Glomerular endothelial cell (primary cell): ENCODE data around the gene MTREX. TPM values are rescaled to one million over a fixed set of nuclear protein-coding genes. Genes with fewer than 3 reads are reported as not detected.

Experiments
- DNase-seq: peaks from one replicate; pipeline ENCODE4 v3.0.0-alpha.2; 2011; ENCODE audit warnings: low read depth, low spot score; ENCODE audit errors: extremely low read depth
- total RNA-seq: library from RNA; depleted of rRNA; stranded (reverse); fragments of >200 nt; gene quantifications from 2 replicates; pipeline ENCODE4 v1.2.3, GENCODE V29; 2015

MTREX gene
- total RNA-seq, 1 donor from 2014 or later = 49.4 TPM

DNA sequence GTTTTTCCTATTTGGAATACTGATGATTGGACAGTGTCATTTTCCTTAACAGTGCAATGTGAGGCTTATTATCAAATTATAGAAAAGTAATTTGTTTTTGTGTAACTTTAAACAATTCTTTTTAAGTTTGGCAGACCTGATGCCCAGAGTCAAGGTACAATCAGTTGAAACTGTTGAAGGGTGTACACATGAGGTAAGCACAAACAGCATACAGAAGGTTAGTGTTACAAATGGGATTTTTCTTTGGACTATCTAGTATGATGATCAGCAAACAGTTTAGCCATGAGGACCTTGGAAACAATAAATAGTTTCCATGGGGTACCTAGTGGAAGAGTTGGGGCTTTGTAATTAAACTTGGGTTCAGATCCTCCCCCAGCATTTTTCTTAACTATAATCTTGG, 16.2 kb downstream of the MTREX start:
- no peak for DNase-seq

DNA sequence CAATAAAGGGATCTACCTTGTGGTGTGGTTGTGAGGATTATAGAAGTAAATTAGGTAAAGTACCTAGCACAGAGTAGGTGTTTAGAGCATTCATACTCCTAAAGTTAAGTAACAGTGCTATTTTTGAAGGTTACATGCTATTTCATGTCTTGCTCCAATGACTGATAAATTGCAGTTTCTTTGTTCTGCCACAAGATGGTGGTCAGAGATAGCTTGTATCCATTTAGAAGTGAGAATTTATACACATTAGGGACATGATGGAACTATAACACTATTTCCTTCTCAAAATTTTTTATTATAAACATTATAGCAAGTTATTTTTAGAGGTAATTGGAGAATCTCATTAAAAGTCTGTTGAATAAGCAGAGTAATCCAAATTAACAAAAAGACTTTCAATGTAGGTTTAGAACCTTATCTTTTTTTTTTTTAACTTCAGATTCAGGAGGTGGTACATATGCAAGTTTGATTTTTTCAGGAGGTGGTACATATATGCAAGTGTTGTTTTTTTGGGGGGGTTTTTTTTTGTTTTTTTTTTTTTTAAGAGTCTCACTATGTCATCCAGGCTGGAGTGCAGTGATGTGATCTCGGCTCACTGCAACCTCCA, 17.1 kb downstream of the MTREX start:
- DNase-seq = no peak

DNA sequence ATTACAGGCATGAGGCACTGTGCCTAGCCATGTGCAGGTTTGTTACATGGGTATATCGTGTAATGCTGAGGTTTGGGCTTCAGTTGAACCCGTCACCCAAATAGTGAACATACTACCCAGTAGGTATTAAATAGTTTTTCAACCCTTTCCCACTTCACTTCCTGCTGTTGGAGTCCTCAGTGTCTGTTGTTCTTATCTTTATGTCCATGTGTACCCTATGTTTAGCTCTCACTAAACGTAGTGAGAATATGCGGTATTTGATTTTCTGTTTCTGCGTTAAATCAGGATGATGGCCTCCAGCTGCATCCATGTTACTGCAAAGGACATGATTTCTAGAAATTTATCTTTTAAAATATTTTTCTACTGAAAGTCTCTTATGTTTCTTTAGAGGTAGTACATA, 17.8 kb downstream of the MTREX start:
- no peak for DNase-seq

DNA sequence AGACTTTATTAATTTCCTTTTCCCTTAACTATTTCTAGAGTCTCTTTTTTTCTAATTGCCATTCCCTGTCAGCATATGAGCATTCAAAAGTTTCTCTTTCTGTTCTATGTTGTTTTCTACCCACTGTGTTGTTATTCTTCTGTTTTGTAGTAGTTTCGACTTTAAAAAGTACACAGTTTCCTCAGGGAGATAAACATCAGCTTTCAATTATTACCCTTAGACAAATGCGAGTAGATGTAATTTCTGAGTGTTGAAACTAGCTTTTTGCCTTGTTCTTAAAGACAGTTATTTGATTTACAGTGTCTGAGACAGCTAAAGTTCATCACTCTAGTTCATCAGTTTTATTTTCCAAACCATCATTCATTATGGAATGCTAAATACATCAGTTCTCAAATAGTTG, 19.5 kb downstream of the MTREX start:
- no peak for DNase-seq

DNA sequence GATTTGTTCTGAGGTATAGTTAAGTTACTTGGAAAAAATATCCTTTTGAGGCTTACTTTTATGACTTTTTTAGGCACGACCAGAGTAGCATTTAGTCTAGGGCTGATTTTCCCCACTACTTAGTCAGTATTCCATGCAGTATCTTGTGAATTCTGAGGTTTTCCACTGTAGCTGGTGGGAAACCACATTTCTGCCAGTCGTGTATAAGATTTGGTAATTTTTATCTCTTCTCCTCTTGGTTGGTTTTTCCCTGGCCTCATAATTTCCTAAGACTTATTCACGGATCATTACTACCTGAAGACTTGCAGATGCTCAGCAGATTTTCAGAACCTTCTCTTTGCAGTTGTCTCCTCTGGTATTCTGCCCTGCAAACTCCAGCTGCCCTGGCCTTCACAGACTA, 23.5 kb downstream of the MTREX start:
- no peak for DNase-seq

DNA sequence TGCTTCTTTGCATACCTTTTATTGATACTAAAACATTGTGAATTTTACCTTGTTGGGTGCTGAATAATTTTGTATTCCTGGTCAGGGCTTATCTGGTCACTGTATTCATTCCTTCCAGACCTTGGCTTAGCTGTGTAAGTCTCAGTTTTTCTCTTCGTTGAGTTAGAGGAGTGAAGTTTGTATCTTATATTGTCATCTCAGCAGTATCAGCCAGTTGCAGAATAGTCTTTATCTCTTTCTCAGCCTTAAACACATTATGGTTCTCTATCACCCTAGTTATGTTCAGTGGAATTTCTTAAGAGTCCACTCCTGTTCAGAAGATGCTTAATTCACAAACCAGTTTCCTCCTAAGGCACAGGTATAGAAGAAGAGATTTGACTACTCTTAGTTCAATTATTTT, 25.2 kb downstream of the MTREX start:
- no peak for DNase-seq

DNA sequence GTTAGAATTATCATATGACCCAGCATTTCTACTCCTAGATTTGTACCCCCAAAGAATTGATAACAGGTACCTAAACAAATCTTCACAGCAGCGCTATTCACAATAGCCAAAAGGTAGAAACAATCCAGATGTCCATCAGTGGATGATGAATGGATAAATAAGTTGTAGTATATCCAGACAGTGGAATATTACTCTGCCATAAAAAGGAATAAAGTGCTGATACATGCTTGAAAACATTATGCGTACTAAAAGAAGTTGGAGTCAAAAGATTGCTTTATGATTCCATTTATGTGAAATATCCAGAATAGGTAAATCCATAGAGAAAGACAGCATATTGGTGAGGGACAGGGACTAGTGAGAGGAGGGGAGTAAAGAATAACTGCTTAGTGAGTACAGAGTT, 26.0 kb downstream of the MTREX start:
- no peak for DNase-seq

DNA sequence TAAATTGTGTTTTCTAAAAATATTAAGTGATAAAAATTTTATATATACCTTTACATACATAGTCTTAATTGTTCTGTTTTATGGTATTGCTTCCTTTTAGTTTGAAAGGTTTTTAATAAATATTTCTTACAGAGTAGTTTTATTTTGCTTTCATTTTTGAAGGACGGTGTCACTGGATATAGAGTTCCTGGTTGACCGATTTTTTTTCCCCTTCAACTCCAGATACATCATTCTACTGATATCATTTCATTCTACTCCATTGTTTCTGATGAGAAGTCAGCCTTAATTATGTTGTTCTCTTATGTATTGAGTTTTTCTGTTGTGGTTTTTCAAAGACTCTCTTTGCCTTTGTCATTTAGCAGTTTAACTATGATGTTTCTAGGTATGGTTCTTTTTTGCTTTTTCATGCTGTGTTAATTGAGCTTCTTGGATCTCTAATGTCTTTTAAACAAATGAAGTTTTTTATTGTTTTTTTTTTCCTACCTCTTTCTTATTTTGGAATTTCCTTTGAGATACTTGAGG, 30.4 kb downstream of the MTREX start:
- DNase-seq = no peak

DNA sequence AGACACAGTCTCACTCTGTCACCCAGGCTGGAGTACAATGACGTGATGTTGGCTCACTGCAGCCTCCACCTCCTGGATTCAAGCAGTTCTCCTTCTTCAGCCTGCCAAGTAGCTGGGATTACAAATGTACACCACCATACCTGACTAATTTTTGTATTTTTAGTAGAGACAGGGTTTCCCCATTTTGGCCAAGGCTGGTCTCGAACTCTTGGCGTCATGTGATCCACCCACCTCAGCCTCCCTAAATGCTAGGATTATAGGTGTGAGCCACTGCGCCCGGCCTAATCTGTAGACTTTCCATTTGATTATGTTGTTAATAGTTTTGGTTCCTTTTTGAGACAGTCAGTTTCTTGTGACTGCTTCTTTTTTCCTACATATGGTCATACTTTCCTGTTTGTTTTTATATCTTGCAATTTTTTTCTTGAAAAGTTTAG, 31.0 kb downstream of the MTREX start:
- DNase-seq = no peak

DNA sequence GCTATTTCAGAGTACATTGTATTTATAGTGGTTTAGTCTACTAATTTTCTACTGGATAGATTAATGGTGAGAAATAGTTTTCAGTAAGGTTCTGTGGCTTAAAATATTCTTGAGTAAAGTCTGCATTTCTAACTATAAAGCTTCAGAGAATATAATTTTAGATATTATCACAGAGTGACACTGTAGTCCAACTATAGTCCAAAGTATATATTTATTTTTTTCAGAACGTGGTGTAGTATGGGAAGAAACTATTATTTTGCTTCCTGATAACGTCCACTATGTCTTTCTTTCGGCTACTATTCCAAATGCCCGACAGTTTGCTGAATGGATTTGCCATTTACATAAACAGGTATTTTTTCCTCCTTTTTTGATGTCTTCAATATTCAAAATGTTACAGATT, 35.3 kb downstream of the MTREX start:
- no peak for DNase-seq

DNA sequence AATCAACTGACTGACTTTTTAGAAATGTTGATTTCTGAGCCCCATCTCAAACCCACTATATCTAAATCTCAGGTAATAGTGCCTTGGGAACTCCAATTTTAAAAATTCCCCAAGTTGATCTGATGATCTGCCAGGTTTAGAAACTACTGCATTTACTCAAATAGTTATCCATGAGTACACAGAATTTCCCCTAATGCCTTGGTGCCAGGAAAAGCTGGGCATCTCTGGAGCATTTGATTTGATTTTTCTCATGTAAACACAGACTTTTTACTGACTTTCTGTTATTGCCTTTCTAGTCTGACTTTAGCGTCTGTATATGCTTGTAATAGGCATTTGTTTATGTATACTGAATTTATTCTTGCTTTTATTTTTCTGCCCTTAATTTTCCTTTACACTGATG, 35.8 kb downstream of the MTREX start:
- no peak for DNase-seq

DNA sequence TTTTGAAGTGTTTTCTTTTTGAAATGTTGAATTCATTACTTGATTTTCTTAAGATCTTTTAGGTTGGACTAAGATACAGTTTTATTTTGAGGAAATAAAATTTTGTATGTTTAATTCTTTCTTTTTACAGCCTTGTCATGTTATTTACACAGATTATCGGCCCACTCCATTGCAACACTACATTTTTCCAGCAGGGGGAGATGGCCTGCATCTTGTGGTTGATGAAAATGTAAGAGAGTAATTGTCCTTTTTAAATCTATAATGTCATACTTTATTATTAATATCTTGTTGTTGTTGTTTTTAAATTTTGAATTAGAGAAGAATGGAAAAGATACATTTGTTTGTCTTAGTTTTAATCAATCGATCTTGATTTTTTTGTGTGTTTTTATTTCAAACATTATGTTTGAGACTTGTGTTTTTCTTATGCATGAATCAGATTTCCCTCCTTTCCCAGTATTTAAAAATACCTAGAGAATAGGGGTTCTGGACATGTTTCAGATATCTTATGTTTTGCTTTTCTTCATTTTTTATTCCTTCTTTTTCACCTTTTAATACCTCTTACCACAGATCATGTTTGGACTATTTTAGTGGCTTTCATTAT, 36.7 kb downstream of the MTREX start:
- DNase-seq = peak; percentile 56

DNA sequence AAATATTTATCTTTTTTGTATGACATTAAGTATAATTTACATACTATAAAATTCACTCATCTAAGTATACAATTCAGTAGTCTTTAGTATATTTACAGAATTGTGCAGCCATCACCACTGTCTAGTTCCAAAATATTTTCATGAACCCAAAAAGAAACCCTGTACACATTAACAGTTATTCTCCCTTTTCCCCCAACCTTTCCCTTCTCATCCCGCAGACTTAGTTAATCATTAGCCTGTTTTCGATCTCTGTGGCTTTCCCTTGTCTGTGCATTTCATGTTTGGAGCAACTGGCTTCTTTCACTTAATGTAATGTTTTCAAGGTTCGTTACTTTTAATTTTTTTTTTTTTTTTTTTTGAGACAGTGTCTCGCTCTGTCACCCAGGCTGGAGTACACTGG, 37.5 kb downstream of the MTREX start:
- DNase-seq = no peak

DNA sequence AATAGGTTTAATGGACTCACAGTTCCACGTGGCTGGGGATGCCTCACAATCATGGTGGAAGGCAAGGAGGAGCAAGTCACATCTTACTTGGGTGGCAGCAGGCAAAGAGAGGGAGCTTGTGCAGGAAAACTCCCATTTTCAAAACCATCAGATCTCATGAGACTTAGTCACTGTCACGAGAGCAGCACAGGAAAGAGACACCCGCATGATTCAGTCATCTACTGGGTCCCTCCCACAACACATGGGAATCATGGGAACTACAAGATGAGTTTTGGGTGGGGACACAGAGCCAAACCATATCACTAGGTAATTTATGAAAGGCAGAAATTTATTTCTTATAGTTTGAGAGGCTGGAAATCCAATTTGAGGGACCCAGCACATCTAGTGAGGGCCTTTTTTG, 40.0 kb downstream of the MTREX start:
- no peak for DNase-seq

DNA sequence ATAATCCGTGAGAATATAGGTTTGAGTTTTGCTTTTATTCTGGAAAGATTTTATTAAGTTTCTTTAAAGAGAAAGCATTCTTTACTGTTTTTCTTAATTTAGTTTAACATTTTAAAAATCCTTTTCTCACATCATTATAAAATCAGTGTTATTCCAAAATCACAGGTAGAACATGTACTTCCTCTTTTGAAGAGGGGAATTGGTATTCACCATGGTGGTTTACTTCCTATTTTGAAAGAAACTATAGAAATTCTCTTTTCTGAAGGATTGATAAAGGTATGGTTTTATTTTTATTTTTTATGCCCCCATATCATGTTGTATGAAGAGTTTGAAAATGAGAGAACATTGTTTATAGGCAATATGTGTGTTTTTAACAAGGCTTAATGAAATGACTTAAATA, 43.0 kb downstream of the MTREX start:
- DNase-seq = no peak

DNA sequence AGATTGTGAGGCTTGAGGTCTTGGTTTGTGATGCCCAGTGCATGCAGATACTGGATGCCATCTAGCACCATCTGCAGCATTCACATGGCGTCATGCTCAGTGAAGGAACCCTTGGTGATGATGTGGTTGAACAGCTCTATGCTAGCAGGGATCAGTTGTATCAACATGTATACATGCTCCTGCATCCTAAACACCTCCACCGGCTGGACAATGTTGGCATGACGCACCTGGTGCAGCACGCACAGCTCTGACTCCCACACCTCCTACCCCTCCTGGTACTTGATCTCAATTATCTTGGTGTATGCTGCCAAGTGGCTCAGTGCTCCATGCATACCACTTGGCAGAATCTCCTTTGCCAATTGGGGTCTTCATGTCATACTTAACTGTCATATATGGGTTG, 49.1 kb downstream of the MTREX start:
- no peak for DNase-seq

DNA sequence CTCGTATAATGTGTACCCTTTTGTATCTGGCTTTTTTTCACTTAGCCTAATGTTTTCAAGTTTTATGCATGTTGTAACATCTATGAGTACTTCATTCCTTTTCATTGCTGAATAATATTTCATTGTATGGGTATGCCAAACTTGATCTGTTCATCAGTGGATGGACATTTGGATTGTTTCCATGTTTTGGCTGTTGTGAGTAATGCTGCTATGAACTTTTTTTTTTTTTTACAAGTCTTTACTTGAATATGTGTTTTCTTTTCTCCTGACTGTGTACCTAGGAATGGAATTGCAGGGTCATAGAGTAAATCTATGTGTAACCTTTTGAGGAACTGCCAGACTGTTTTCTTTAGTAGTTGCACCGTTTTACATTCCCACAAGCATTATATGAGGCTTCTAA, 52.4 kb downstream of the MTREX start:
- DNase-seq = no peak

DNA sequence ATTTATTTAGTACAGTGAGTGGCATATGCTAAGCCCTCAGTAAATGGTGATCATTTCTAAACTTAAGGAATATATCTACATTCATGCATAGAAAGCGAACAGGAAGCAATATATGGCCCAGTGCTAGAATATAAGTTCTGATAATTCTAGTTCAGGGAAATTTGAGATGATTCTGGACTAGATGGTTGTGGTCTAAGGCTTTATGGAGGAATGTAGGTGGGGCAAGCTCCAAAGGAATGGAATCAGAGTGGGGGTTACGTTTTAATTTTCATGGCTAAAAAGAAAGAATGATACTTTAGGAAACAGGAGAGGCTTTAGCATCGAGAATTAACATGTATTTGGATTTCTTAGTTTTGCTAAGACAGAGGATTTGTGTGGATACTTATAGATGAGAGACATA, 56.1 kb downstream of the MTREX start:
- DNase-seq = no peak

DNA sequence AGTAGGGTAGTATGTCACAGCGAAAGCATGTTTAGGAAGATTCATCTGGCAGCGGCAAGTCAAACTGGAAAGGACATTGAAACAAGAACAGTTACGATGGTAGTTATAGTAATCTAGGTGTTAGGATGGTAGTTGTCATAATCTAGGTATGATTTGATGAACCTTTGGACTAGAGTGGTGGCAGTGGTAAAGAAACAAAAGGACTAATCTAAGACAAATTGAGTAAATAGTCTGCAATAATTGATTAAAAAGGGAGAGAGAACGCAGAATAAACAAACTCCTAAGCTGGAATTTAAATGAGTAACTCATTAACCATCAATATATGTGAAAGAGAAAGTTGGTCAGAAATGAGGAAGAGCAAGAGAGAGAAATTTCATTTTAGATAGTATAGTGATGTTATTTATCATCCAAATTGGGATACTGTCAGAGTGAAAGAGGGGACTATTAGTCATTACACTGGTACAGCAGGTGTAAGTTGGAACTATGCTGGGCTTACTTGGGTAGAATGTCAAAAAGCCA, 56.8 kb downstream of the MTREX start:
- no peak for DNase-seq

DNA sequence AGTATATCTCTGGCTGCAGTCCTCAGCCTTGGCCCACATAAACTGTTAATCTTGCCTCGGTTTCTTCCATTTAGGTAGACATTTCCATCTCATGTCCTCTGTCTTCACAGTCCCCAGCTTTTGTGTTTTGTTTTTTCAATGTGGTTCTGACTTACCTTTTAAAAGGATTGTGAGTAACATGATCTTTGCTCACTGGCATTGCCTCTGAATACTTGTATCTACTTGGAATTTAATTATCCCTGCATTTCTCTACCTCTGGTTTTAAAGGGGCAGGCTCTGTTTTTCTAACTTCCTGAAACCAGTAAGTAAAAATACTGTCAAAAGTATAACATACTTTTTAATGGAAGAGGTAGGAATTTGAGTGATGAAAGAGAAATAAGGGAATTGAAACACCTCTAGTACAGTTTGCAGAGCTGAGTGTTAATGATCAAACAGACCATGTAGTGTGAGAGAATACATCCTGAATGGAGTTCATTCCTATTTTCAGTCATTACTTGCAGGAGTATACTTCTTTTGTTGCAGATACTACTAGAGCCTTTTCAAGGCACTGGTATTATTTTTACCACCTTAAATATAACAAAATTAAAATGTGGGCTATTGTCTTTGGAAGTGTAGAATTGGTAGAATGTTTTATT, 62.6 kb downstream of the MTREX start:
- no peak for DNase-seq

DNA sequence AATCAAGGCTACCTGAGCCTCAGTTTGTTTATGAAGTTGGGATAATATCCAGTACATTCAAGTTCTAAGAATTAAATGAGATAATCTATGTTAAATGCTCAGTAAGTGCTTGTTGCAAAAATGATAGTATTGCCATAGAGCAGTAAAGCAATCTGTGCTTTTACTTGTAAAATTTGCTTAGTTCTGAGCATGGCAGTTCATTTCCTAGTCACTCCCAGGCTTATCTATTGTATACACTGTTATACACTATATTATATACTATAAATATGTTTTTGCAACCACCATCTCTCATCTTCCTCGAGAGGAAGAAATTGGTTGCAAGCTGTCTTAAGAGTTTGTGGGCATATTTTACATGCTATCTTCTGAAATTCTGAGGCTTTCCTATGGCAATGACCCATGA, 63.4 kb downstream of the MTREX start:
- no peak for DNase-seq
